Measurements from ENCODE around the gene CCDC122. TPM values are rescaled to one million over a fixed set of nuclear protein-coding genes. Genes with fewer than 3 reads are reported as not detected.

CCDC122 gene
- total and polyA plus RNA-seq, 2 of the 8 experiments (the other 6 are each of a cell fraction or from before 2014, with no cell fraction given): 2.9 to 5.8 TPM

DNA sequence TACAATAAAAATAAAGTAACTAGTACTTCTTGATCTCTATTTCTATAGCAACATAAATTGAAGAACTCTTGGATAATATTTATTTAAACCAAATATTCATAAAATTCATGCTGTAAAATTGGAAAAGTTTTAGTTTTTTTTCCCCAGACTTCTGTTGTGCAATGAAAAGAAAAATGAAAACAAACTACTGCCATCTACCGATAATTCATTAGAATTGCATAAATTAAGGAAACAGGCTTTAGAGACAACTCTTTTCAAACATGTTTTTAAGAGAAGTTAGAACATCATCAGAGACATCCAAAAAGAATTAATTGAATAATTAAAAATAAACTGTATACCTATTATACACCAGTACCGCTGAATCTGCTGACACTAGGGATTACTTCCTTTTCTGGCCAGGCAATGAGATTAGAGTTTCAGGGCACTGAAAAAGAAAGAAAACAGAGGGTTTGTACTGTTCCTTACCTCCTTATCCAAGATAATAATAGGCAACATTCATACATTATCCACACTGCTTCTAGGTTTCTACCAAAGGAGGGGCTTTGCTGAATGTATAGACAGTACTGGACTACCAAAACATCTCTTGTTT lies 4.9 kb downstream of the CCDC122 start (continued):
- TF ChIP-seq CEBPB (IDR thresholded peaks at IDR 0.05; ENCODE audit: low read depth, low read length): peak; percentile 96
